Coronary artery (tissue), 2 donors: ENCODE results near the gene PKNOX2.
A peak's percentile ranks its signal among the peaks of the same experiment; 100 is the strongest.

ENCODE experiments used
- DNase-seq: peaks from one replicate; pipeline ENCODE4 v3.0.0-alpha.2; 2017; ENCODE audit warnings: low spot score
- H3K27ac ChIP-seq, 2 donors: fragments of 200-600 bp; sonication (generic); one replicate each; pipeline ENCODE4 v1.5.1; 2016 to 2019
- H3K4me3 ChIP-seq: fragments of 200-600 bp; sonication (generic); 2 replicates; pipeline ENCODE4 v1.5.1; 2016; ENCODE audit warnings: mild to moderate bottlenecking, moderate library complexity
- CTCF ChIP-seq: fragments of 200-600 bp; sonication (generic); IDR thresholded peaks from one replicate; pipeline ENCODE4 v1.5.1; 2019; ENCODE audit warnings: antibody characterized with exemption

The PKNOX2 gene

GRCh38 chr11:125457814-125458343 is 293.3 kb downstream of the PKNOX2 start:
- H3K4me3 ChIP-seq, result peak overlapping the region; percentile 43
- H3K27ac ChIP-seq, result peak overlapping the region; percentile 63 to 76
- TF ChIP-seq CTCF, result no peak
- DNase-seq, result peak; percentile 87

- TF ChIP-seq CTCF, result no peak
- H3K27ac ChIP-seq, result no peak overlapping the region
- no peak for DNase-seq
- no peak overlapping the region for H3K4me3 ChIP-seq
These were observed 295.7 kb downstream of the PKNOX2 start for GRCh38 chr11:125460275-125460674.

GRCh38 chr11:125463590-125464269 is 299.2 kb downstream of the PKNOX2 start:
- Histone ChIP-seq H3K4me3 (no peak overlapping the region), H3K27ac (no peak overlapping the region)
- DNase-seq, result no peak
- TF ChIP-seq CTCF, result no peak

GRCh38 chr11:125464270-125464662 is 299.7 kb downstream of the PKNOX2 start:
- Histone ChIP-seq H3K27ac (no peak overlapping the region), H3K4me3 (no peak overlapping the region)
- no peak for TF ChIP-seq CTCF
- no peak for DNase-seq

- H3K4me3 ChIP-seq, result no peak overlapping the region
- DNase-seq, result no peak
- TF ChIP-seq CTCF, result no peak
- H3K27ac ChIP-seq, result no peak overlapping the region
These were observed 300.1 kb downstream of the PKNOX2 start for GRCh38 chr11:125464666-125465065.

- TF ChIP-seq CTCF, result no peak
- no peak overlapping the region for H3K4me3 ChIP-seq
- no peak for DNase-seq
- H3K27ac ChIP-seq, result no peak overlapping the region
These were observed 300.7 kb downstream of the PKNOX2 start for GRCh38 chr11:125465255-125465654.

GRCh38 chr11:125465701-125466100 is 301.1 kb downstream of the PKNOX2 start:
- H3K27ac ChIP-seq, result no peak overlapping the region
- no peak for DNase-seq
- no peak for TF ChIP-seq CTCF
- H3K4me3 ChIP-seq, result no peak overlapping the region
